HepG2 (cell line): Measurements from ENCODE around the gene PTH1R. TPM values are rescaled to one million over a fixed set of nuclear protein-coding genes. Genes with fewer than 3 reads are reported as not detected.

Experiments
- CREB3 ChIP-seq: sonication (generic); formaldehyde crosslinking; IDR thresholded peaks from 2 replicates; pipeline ENCODE4 v1.5.0; 2020; ENCODE audit warnings: missing genetic modification reagents
- E2F1 ChIP-seq: sonication (generic); formaldehyde crosslinking; IDR thresholded peaks from 2 replicates; pipeline ENCODE4 v1.5.0; 2020; ENCODE audit warnings: missing genetic modification reagents
- ETV5 ChIP-seq: IDR thresholded peaks from 2 replicates; pipeline ENCODE4 v1.6.1; 2018; ENCODE audit warnings: missing biosample characterization, missing genetic modification reagents, inconsistent platforms, borderline replicate concordance
- GATAD2A ChIP-seq: IDR thresholded peaks from 2 replicates; pipeline ENCODE4 v1.6.1; 2016
- RARA ChIP-seq: IDR thresholded peaks from 2 replicates; pipeline ENCODE4 v1.6.1; 2016; ENCODE audit warnings: missing genetic modification reagents, missing compliant biosample characterization
- RELA ChIP-seq: sonication (generic); formaldehyde crosslinking; IDR thresholded peaks from 2 replicates; pipeline ENCODE4 v1.4.0; 2020; ENCODE audit warnings: missing genetic modification reagents
- SNAPC2 ChIP-seq: sonication (generic); formaldehyde crosslinking; IDR thresholded peaks from 2 replicates; pipeline ENCODE4 v1.8.1; 2022; ENCODE audit warnings: mild to moderate bottlenecking, missing genetic modification reagents
- SOX13 ChIP-seq, 3 experiments: fragments of 450-650 bp in 1 of 3; sonication (generic) in 1 of 3; formaldehyde crosslinking in 1 of 3; IDR thresholded peaks in 2 of 3; conservative IDR thresholded peaks in 1 of 3; 2 replicates each; pipeline versions ENCODE4 v1.5.0 to v1.6.1; 2016 to 2020; ENCODE audit warnings: antibody characterized with exemption in 1 of 3, mild to moderate bottlenecking in 1 of 3, missing compliant biosample characterization in 1 of 3, missing genetic modification reagents in 1 of 3, moderate library complexity in 1 of 3
- XBP1 ChIP-seq: sonication (generic); formaldehyde crosslinking; IDR thresholded peaks from 2 replicates; pipeline ENCODE4 v1.5.0; 2020; ENCODE audit warnings: missing genetic modification reagents
- ZBTB26 ChIP-seq: IDR thresholded peaks from 2 replicates; pipeline ENCODE4 v1.6.1; 2016; ENCODE audit warnings: missing compliant biosample characterization, missing genetic modification reagents, borderline replicate concordance
- ZEB1 ChIP-seq: IDR thresholded peaks from 2 replicates; pipeline ENCODE4 v1.6.1; 2012; ENCODE audit warnings: mild to moderate bottlenecking, low read depth, inconsistent platforms; ENCODE audit not compliant: insufficient replicate concordance
- ZNF18 ChIP-seq: sonication (generic); formaldehyde crosslinking; IDR thresholded peaks from 2 replicates; pipeline ENCODE4 v1.8.0; 2022; ENCODE audit warnings: mild to moderate bottlenecking, missing genetic modification reagents; ENCODE audit not compliant: insufficient replicate concordance
- ZNF205 ChIP-seq: IDR thresholded peaks from 2 replicates; pipeline ENCODE4 v1.6.1; 2018; ENCODE audit warnings: missing biosample characterization, missing genetic modification reagents
- ZNF281 ChIP-seq: sonication (generic); formaldehyde crosslinking; IDR thresholded peaks from 2 replicates; pipeline ENCODE4 v1.4.0; 2020; ENCODE audit warnings: missing genetic modification reagents, borderline replicate concordance
- ZNF292 ChIP-seq: sonication (generic); formaldehyde crosslinking; IDR thresholded peaks from 2 replicates; pipeline ENCODE4 v1.8.1; 2022; ENCODE audit warnings: mild to moderate bottlenecking, low read depth, missing genetic modification reagents, borderline replicate concordance
- ZNF687 ChIP-seq: sonication (generic); formaldehyde crosslinking; IDR thresholded peaks from 2 replicates; pipeline ENCODE4 v1.5.1; 2020; ENCODE audit warnings: mild to moderate bottlenecking, missing genetic modification reagents, moderate library complexity
- polyA plus RNA-seq, 8 experiments: library from polyadenylated mRNA; depleted of rRNA in 3 of 8; stranded (reverse) in 7 of 8; unstranded in 1 of 8; fragments of >200 nt; fragmentation: Illumina TruSeq in 4 of 8; extraction: Trizol in 4 of 8; gene quantifications; 2 replicates each; pipeline versions ENCODE4 v1.2.1 to v1.2.3, GENCODE V29; 2011 to 2016; ENCODE audit warnings: low read depth in 4 of 8, missing spikeins in 1 of 8, mixed read lengths in 1 of 8; ENCODE audit not compliant: insufficient read depth in 1 of 8
- total RNA-seq, 5 experiments: library from RNA; depleted of rRNA; stranded (reverse); fragments of >200 nt; fragmentation: Illumina TruSeq; extraction: Trizol; gene quantifications; 2 replicates each; pipeline ENCODE4 v1.2.3, GENCODE V29; 2016; ENCODE audit warnings: low read depth in 1 of 5

PTH1R gene
- total and polyA plus RNA-seq, 2 of the 13 experiments (the other 11 are each of a cell fraction or from before 2014, with no cell fraction given) = not detected

- peak; percentile 47 for TF ChIP-seq ZNF687
- no peak for TF ChIP-seq CREB3 (CRISPR knock-in tag)
- TF ChIP-seq RARA (CRISPR knock-in tag) = peak; percentile 48
- TF ChIP-seq ZEB1 = no peak
- TF ChIP-seq XBP1 = no peak
- TF ChIP-seq E2F1 (CRISPR knock-in tag) = no peak
- no peak for TF ChIP-seq SOX13 (IDR thresholded peaks at IDR 0.05)
- TF ChIP-seq SOX13 (CRISPR knock-in tag; conservative IDR thresholded peaks at IDR 0.05 in 1 of 2, IDR thresholded peaks at IDR 0.05 in 1 of 2) = 0 out of 4 replicates have a peak, but pooled peaks of 1 of the 2 experiments have one; percentile 24
- peak; percentile 23 for TF ChIP-seq ZNF18 (CRISPR knock-in tag)
- no peak for TF ChIP-seq RELA (CRISPR knock-in tag)
- TF ChIP-seq ZNF205 (CRISPR knock-in tag) = no peak
- TF ChIP-seq ZBTB26 (CRISPR knock-in tag) = no peak
- no peak for TF ChIP-seq ZNF292 (CRISPR knock-in tag)
- peak; percentile 62 for TF ChIP-seq GATAD2A
- TF ChIP-seq ZNF281 (CRISPR knock-in tag) = peak; percentile 95
- TF ChIP-seq SNAPC2 (CRISPR knock-in tag) = no peak
- peak; percentile 74 for TF ChIP-seq ETV5
These were observed 8.6 kb upstream of the PTH1R start (continued) for GRCh38 chr3:46868948-46869347.
